PC-3 (cell line): ENCODE data around the gene USP3.

Source experiments
- EZH2 ChIP-seq: fragments of 300-600 bp; sonication (generic); IDR thresholded peaks from one replicate; pipeline ENCODE4 v1.6.1; 2017; ENCODE audit warnings: antibody characterized with exemption, mild to moderate bottlenecking, low read length; ENCODE audit not compliant: unreplicated experiment
- EZH2phosphoT487 ChIP-seq: fragments of 300-600 bp; sonication (generic); IDR thresholded peaks from 2 replicates; pipeline ENCODE4 v1.6.1; 2018; ENCODE audit warnings: mild to moderate bottlenecking, antibody characterized with exemption, low read length, borderline replicate concordance
- TF ChIP-seq, protein P1 (sequence below): fragments of 300-600 bp; sonication (generic); conservative IDR thresholded peaks from 2 replicates; pipeline ENCODE4 v1.5.1; 2017; ENCODE audit warnings: antibody characterized with exemption, low read depth, mild to moderate bottlenecking, low read length

DNA sequence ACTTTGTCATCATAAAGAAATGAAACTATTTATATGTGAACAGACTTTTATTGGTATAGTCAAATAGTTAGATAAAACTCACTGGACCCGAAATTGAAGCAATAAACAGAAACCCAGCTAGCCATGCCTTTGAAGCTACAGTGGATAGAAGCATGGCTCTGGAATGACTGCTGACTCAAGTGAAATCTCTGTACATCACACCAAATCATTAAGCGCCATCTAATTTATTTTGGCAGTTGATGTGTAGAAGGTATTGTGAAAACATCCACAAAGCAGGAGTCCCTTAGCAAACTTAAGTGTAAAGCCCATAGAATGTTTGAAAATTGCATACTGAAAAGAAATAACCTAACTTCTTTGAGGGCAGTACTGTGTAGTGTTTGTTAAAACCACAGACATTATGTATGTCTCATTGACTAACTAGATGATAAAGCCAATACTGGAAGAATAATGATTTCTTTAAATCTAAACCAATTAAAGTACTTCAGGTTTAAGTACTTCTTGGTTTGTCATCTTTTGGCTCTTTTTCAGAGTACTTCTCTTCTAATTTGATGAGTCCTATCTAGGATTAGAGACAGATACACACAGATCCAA, 50.0 kb downstream of the USP3 start:
- TF ChIP-seq, protein P1, sequence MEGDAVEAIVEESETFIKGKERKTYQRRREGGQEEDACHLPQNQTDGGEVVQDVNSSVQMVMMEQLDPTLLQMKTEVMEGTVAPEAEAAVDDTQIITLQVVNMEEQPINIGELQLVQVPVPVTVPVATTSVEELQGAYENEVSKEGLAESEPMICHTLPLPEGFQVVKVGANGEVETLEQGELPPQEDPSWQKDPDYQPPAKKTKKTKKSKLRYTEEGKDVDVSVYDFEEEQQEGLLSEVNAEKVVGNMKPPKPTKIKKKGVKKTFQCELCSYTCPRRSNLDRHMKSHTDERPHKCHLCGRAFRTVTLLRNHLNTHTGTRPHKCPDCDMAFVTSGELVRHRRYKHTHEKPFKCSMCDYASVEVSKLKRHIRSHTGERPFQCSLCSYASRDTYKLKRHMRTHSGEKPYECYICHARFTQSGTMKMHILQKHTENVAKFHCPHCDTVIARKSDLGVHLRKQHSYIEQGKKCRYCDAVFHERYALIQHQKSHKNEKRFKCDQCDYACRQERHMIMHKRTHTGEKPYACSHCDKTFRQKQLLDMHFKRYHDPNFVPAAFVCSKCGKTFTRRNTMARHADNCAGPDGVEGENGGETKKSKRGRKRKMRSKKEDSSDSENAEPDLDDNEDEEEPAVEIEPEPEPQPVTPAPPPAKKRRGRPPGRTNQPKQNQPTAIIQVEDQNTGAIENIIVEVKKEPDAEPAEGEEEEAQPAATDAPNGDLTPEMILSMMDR, result no peak
- TF ChIP-seq EZH2, result no peak
- no peak for TF ChIP-seq EZH2phosphoT487
